HepG2 (cell line): Measurements from ENCODE around the gene EXOSC6. TPM values are rescaled to one million over a fixed set of nuclear protein-coding genes. Genes with fewer than 3 reads are reported as not detected.

Source experiments
- ATF2 ChIP-seq: sonication (generic); formaldehyde crosslinking; IDR thresholded peaks from 2 replicates; pipeline ENCODE4 v1.4.0; 2020; ENCODE audit warnings: missing genetic modification reagents
- BRCA1 ChIP-seq: sonication (generic); formaldehyde crosslinking; IDR thresholded peaks from 2 replicates; pipeline ENCODE4 v1.4.0; 2020; ENCODE audit warnings: missing genetic modification reagents
- HDAC6 ChIP-seq: fragments of 200-600 bp; sonication (generic); IDR thresholded peaks from 2 replicates; pipeline ENCODE4 v1.7.0; 2017; ENCODE audit warnings: mild to moderate bottlenecking, antibody characterized with exemption, low read length, low read depth
- NFE2L1 ChIP-seq: sonication (generic); formaldehyde crosslinking; IDR thresholded peaks from 2 replicates; pipeline ENCODE4 v1.4.0; 2020; ENCODE audit warnings: missing genetic modification reagents, mild to moderate bottlenecking, borderline replicate concordance
- PAX8 ChIP-seq: sonication (generic); formaldehyde crosslinking; IDR thresholded peaks from 2 replicates; pipeline ENCODE4 v1.8.0; 2022; ENCODE audit warnings: mild to moderate bottlenecking, missing genetic modification reagents, borderline replicate concordance
- RELA ChIP-seq: sonication (generic); formaldehyde crosslinking; IDR thresholded peaks from 2 replicates; pipeline ENCODE4 v1.4.0; 2020; ENCODE audit warnings: missing genetic modification reagents
- SIX4 ChIP-seq: sonication (generic); formaldehyde crosslinking; IDR thresholded peaks from 2 replicates; pipeline ENCODE4 v1.4.0; 2020; ENCODE audit warnings: missing genetic modification reagents
- SNAPC2 ChIP-seq: sonication (generic); formaldehyde crosslinking; IDR thresholded peaks from 2 replicates; pipeline ENCODE4 v1.8.1; 2022; ENCODE audit warnings: mild to moderate bottlenecking, missing genetic modification reagents
- TBL1XR1 ChIP-seq: fragments of 150-350 bp; IDR thresholded peaks from 2 replicates; pipeline ENCODE4 v1.6.1; 2014; ENCODE audit warnings: borderline replicate concordance, low read length; ENCODE audit not compliant: partially characterized antibody
- THYN1 ChIP-seq: sonication (generic); formaldehyde crosslinking; IDR thresholded peaks from 2 replicates; pipeline ENCODE4 v1.8.1; 2023; ENCODE audit warnings: low read depth, mild to moderate bottlenecking, moderate library complexity, missing genetic modification reagents, borderline replicate concordance
- ZBTB34 ChIP-seq: sonication (generic); formaldehyde crosslinking; IDR thresholded peaks from 2 replicates; pipeline ENCODE4 v1.8.0; 2022; ENCODE audit warnings: mild to moderate bottlenecking, missing genetic modification reagents
- ZC3H13 ChIP-seq: sonication (generic); formaldehyde crosslinking; IDR thresholded peaks from 2 replicates; pipeline ENCODE4 v1.8.1; 2023; ENCODE audit warnings: mild to moderate bottlenecking, missing genetic modification reagents, moderate library complexity
- ZNF180 ChIP-seq: sonication (generic); formaldehyde crosslinking; IDR thresholded peaks from 2 replicates; pipeline ENCODE4 v1.4.0; 2020; ENCODE audit warnings: low read depth, missing genetic modification reagents, borderline replicate concordance
- ZNF335 ChIP-seq: sonication (generic); formaldehyde crosslinking; IDR thresholded peaks from 2 replicates; pipeline ENCODE4 v1.4.0; 2020; ENCODE audit warnings: missing genetic modification reagents
- ZNF343 ChIP-seq: sonication (generic); formaldehyde crosslinking; IDR thresholded peaks from 2 replicates; pipeline ENCODE4 v1.4.0; 2020; ENCODE audit warnings: mild to moderate bottlenecking, missing genetic modification reagents
- ZNF598 ChIP-seq: sonication (generic); formaldehyde crosslinking; IDR thresholded peaks from 2 replicates; pipeline ENCODE4 v1.5.1; 2020; ENCODE audit warnings: mild to moderate bottlenecking, missing genetic modification reagents, borderline replicate concordance
- ZNF75D ChIP-seq: sonication (generic); formaldehyde crosslinking; IDR thresholded peaks from 2 replicates; pipeline ENCODE4 v1.8.1; 2023; ENCODE audit warnings: missing genetic modification reagents, mild to moderate bottlenecking, borderline replicate concordance
- ZNF790 ChIP-seq: sonication (generic); formaldehyde crosslinking; IDR thresholded peaks from 2 replicates; pipeline ENCODE4 v1.8.0; 2022; ENCODE audit warnings: missing genetic modification reagents, mild to moderate bottlenecking, borderline replicate concordance
- polyA plus RNA-seq, 8 experiments: library from polyadenylated mRNA; depleted of rRNA in 3 of 8; stranded (reverse) in 7 of 8; unstranded in 1 of 8; fragments of >200 nt; fragmentation: Illumina TruSeq in 4 of 8; extraction: Trizol in 4 of 8; gene quantifications; 2 replicates each; pipeline versions ENCODE4 v1.2.1 to v1.2.3, GENCODE V29; 2011 to 2016; ENCODE audit warnings: low read depth in 4 of 8, missing spikeins in 1 of 8, mixed read lengths in 1 of 8; ENCODE audit not compliant: insufficient read depth in 1 of 8
- total RNA-seq, 5 experiments: library from RNA; depleted of rRNA; stranded (reverse); fragments of >200 nt; fragmentation: Illumina TruSeq; extraction: Trizol; gene quantifications; 2 replicates each; pipeline ENCODE4 v1.2.3, GENCODE V29; 2016; ENCODE audit warnings: low read depth in 1 of 5
- TF ChIP-seq, protein P1 (sequence below): sonication (generic); formaldehyde crosslinking; IDR thresholded peaks from 2 replicates; pipeline ENCODE4 v1.9.0; 2022; ENCODE audit warnings: missing genetic modification reagents, mild to moderate bottlenecking, borderline replicate concordance
- TF ChIP-seq, protein P2 (sequence below): sonication (generic); formaldehyde crosslinking; conservative IDR thresholded peaks from 2 replicates; pipeline ENCODE4 v1.4.0; 2020; ENCODE audit warnings: missing genetic modification reagents
- TF ChIP-seq, protein P3 (sequence below): IDR thresholded peaks from 2 replicates; pipeline ENCODE4 v1.6.1; 2012; ENCODE audit warnings: low read depth, low read length, improper control_type of control experiment

EXOSC6 gene
- total and polyA plus RNA-seq, 2 of the 13 experiments (the other 11 are each of a cell fraction or from before 2014, with no cell fraction given) = 13.1 to 39.9 TPM

GRCh38 chr16:70298988-70299938 lies 47.5 kb upstream of the EXOSC6 start, which contains the start of gene DDX19B (continued):
- TF ChIP-seq TBL1XR1 (peak; percentile 35), PAX8 (CRISPR knock-in tag) (no peak; the same call in 1 of the 2 replicates), ZBTB34 (CRISPR knock-in tag) (peak; percentile 91), ZNF335 (no peak), SIX4 (peak; percentile 48; the same call in 1 of the 2 replicates), ZNF790 (no peak; the same call in 1 of the 2 replicates), ZNF343 (CRISPR knock-in tag) (peak; percentile 59; the same call in 1 of the 2 replicates), SNAPC2 (CRISPR knock-in tag) (peak; percentile 94), THYN1 (CRISPR knock-in tag) (0 out of 2 replicates have a peak, but pooled peaks have one; percentile 22), BRCA1 (CRISPR knock-in tag) (no peak), ATF2 (CRISPR knock-in tag) (peak; percentile 57; the same call in 1 of the 2 replicates), ZNF75D (CRISPR knock-in tag) (no peak), NFE2L1 (peak; percentile 93; the same call in 1 of the 2 replicates), ZNF598 (CRISPR knock-in tag) (peak; percentile 72; the same call in 1 of the 2 replicates), HDAC6 (no peak), RELA (CRISPR knock-in tag) (no peak), ZC3H13 (peak; percentile 54; the same call in 1 of the 2 replicates), ZNF180 (no peak)
- TF ChIP-seq, protein P1, sequence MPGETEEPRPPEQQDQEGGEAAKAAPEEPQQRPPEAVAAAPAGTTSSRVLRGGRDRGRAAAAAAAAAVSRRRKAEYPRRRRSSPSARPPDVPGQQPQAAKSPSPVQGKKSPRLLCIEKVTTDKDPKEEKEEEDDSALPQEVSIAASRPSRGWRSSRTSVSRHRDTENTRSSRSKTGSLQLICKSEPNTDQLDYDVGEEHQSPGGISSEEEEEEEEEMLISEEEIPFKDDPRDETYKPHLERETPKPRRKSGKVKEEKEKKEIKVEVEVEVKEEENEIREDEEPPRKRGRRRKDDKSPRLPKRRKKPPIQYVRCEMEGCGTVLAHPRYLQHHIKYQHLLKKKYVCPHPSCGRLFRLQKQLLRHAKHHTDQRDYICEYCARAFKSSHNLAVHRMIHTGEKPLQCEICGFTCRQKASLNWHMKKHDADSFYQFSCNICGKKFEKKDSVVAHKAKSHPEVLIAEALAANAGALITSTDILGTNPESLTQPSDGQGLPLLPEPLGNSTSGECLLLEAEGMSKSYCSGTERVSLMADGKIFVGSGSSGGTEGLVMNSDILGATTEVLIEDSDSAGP (CRISPR knock-in tag) = peak; percentile 95
- TF ChIP-seq, protein P2, sequence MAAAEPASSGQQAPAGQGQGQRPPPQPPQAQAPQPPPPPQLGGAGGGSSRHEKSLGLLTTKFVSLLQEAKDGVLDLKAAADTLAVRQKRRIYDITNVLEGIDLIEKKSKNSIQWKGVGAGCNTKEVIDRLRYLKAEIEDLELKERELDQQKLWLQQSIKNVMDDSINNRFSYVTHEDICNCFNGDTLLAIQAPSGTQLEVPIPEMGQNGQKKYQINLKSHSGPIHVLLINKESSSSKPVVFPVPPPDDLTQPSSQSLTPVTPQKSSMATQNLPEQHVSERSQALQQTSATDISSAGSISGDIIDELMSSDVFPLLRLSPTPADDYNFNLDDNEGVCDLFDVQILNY (CRISPR knock-in tag) = peak; percentile 55; the same call in 1 of the 2 replicates
- TF ChIP-seq, protein P3, sequence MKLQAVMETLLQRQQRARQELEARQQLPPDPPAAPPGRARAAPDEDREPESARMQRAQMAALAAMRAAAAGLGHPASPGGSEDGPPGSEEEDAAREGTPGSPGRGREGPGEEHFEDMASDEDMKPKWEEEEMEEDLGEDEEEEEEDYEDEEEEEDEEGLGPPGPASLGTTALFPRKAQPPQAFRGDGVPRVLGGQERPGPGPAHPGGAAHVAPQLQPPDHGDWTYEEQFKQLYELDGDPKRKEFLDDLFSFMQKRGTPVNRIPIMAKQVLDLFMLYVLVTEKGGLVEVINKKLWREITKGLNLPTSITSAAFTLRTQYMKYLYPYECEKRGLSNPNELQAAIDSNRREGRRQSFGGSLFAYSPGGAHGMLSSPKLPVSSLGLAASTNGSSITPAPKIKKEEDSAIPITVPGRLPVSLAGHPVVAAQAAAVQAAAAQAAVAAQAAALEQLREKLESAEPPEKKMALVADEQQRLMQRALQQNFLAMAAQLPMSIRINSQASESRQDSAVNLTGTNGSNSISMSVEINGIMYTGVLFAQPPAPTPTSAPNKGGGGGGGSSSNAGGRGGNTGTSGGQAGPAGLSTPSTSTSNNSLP = no peak
